HL-60/S4 treated with retinoic acid at 250 ng/mL for 4 days and 3 days (cell line): ENCODE data around the gene SZT2.
"Not testable (repeated sequence)": the region's sequence is repeated elsewhere in the genome, so short reads cannot be mapped to it uniquely, and the experiment has no call there.

ENCODE experiments used
- in situ Hi-C: fragments of 300-500 bp; cut with MboI; formaldehyde crosslinking; loops from 2 replicates; pipeline ENCODE4 v1.7.0; 2022; ENCODE audit warnings: low sequenced_read_pairs

The SZT2 gene

GRCh38 chr1:43360616-43361015 is 29.1 kb upstream of the SZT2 start:
- in situ Hi-C loops, result no loop called here

- in situ Hi-C loops, result no loop called here
Observed at GRCh38 chr1:43363283-43363934, 26.3 kb upstream of the SZT2 start.

- in situ Hi-C loops, result no loop called here
Observed at GRCh38 chr1:43363935-43364525, 25.7 kb upstream of the SZT2 start.

- in situ Hi-C loops, result no loop called here
Observed at GRCh38 chr1:43365678-43366077, 24.0 kb upstream of the SZT2 start.

- in situ Hi-C loops, result no loop called here
Observed at GRCh38 chr1:43366179-43366578, 23.5 kb upstream of the SZT2 start.

- in situ Hi-C loops, result no loop called here
Observed at GRCh38 chr1:43366601-43367025, 23.1 kb upstream of the SZT2 start.

GRCh38 chr1:43367026-43367903 is 22.4 kb upstream of the SZT2 start:
- in situ Hi-C loops, result no loop called here

GRCh38 chr1:43367904-43368645 is 21.6 kb upstream of the SZT2 start, which contains the start of gene ELOVL1:
Gene ELOVL1, minus strand, starts transcription at chr1:43368011. Its CDS starts 2,402 bp downstream, at chr1:43365609.
- in situ Hi-C loops, result no loop called here

GRCh38 chr1:43368646-43369020 is 21.1 kb upstream of the SZT2 start:
- in situ Hi-C loops, result no loop called here

- in situ Hi-C loops, result not testable (repeated sequence)
Observed at GRCh38 chr1:43369779-43370178, 19.9 kb upstream of the SZT2 start.

GRCh38 chr1:43370564-43370963 is 19.1 kb upstream of the SZT2 start:
- in situ Hi-C loops, result no loop called here

GRCh38 chr1:43372172-43372571 is 17.5 kb upstream of the SZT2 start:
- in situ Hi-C loops, result no loop called here

- in situ Hi-C loops, result no loop called here
Observed at GRCh38 chr1:43373066-43373940, 16.4 kb upstream of the SZT2 start.

- in situ Hi-C loops, result no loop called here
Observed at GRCh38 chr1:43376723-43377235, 12.9 kb upstream of the SZT2 start.

- in situ Hi-C loops, result no loop called here
Observed at GRCh38 chr1:43377831-43378230, 11.9 kb upstream of the SZT2 start.

- in situ Hi-C loops, result no loop called here
Observed at GRCh38 chr1:43379476-43379875, 10.2 kb upstream of the SZT2 start.

GRCh38 chr1:43381612-43382011 is 8.1 kb upstream of the SZT2 start:
- in situ Hi-C loops, result no loop called here

GRCh38 chr1:43382027-43382779 is 7.5 kb upstream of the SZT2 start:
- in situ Hi-C loops, result no loop called here

- in situ Hi-C loops, result no loop called here
Observed at GRCh38 chr1:43383449-43383848, 6.2 kb upstream of the SZT2 start.
